HG03097 (cell line): ENCODE data around the gene DGKK.
"Not testable (repeated sequence)": the region's sequence is repeated elsewhere in the genome, so short reads cannot be mapped to it uniquely, and the experiment has no call there.

Experiments used
- ATAC-seq: cut with Tn5 transposase; IDR thresholded peaks from one replicate; pipeline ENCODE4 v1.9.1; 2021; ENCODE audit not compliant: unreplicated experiment, low FRiP score

Gene DGKK

GRCh38 chrX:50432829-50433289, 37.8 kb downstream of the DGKK start:
- no peak for ATAC-seq

DNA sequence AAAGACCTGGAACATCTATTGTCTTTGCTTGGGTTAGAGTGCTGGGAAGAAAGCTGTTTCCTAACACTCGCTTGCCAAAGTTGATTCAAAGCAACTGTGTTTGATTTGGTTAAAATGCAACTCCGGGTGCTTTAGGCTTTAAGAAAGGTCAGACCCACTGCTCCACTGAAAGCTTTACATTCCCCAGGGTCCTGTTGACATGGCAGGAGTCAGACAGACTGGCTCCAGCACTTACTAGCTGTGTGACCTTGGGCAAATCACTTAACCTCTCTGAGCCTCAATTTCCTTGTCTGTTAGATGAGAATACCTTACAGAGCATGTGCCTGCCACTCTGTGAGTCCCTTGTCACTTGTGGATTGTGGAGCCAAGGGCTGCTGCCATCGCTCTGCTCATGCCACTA, 39.0 kb downstream of the DGKK start:
- no peak for ATAC-seq

GRCh38 chrX:50430917-50431575, 39.6 kb downstream of the DGKK start:
- no peak for ATAC-seq

GRCh38 chrX:50428174-50428573, 42.5 kb downstream of the DGKK start:
- no peak for ATAC-seq

GRCh38 chrX:50407976-50408375, 62.6 kb downstream of the DGKK start:
- ATAC-seq, result no peak

DNA sequence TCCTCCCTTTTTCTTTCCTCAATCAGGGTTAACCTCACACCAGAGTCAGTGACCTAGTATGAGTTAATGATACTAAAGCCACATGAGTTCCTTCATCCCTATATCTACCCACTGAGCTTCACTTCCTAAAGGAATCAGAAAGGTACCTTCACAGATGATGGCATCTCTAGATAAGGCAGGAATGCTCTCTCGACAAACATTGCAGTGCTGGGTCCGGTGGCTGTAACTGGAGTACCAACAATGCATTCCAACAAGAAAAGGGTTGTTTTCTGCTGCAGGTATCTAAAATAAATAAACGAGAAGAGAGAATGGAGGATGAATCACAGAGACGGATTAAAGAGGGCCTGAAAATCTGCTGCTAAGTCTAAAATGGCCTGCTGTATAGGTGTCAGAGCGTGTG, 66.7 kb downstream of the DGKK start:
- ATAC-seq, result no peak

- ATAC-seq, result no peak
Observed at GRCh38 chrX:50402886-50403285, 67.7 kb downstream of the DGKK start.

- ATAC-seq, result no peak
Observed at GRCh38 chrX:50393902-50394301, 76.7 kb downstream of the DGKK start.

GRCh38 chrX:50386520-50386919, 84.1 kb downstream of the DGKK start:
- ATAC-seq, result no peak

DNA sequence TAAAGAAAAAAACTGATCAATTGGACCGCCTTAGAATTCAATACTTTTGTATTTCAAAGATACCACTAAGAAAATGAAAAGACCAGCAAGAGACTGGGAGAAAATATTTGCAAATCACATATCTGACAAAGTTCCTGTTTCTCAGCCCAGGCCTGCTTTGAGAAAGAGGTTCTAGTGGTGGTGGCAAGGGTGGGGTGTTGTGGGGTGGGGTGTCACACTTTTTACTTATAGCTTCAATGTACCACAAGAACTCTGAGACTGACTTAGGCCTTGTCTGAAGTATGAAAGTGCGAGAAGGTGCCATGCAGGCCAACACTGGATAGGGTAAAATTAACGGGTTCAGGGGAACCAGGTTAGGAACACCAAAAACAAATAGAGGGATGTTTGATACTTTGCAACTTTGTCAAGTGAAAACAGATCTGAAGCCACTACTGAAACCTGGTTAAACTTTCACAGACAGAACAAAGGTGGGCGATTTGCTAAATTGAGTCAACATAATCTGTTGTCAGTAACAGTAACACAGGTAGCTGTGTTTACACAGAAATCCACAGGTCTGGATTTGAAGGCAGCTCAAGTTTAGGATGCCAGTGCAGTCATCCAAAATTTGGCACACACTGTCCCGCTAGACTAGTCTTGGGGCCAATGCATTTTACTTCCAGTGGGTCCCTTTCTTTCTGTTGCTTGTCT, 88.8 kb downstream of the DGKK start:
- ATAC-seq, result no peak

DNA sequence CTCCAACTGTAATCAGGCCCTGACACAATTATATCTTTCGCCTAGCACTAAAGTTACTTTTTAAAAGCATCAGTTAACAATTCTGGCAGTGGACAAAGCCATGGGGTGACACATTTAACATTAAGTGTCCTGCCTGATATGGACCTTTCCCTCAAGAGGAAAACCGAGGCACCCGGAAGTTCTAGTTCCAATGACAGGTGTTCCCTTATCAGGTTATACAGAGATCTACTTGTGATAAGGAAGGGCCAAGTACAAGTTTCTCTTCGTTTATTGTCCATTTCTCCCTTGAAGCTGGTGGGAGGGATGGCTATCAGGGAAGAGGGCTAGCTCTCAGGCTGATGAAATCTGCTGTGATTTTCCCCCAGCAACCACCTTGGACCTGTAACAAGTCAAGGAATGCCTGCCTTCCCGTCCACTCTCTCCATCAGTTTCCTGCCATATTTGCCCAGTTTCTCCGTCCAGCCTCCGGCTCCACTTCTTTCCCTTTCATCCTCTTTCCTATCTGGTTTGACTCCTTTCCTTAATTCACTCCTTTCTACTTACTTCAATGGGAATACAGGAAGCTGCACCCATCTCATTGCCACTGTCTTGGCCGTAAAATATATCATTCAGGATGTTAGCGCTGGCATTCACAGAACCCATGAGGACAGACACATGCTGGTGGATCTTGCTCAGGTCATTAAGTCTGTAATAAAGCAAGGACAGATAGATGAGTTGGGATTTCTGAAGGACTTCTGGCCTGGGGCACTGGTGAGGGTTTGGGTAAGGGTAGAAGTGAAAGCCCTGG, 95.0 kb downstream of the DGKK start:
- ATAC-seq, result no peak

- no peak for ATAC-seq
Observed at GRCh38 chrX:50372966-50373365, 97.7 kb downstream of the DGKK start.

DNA sequence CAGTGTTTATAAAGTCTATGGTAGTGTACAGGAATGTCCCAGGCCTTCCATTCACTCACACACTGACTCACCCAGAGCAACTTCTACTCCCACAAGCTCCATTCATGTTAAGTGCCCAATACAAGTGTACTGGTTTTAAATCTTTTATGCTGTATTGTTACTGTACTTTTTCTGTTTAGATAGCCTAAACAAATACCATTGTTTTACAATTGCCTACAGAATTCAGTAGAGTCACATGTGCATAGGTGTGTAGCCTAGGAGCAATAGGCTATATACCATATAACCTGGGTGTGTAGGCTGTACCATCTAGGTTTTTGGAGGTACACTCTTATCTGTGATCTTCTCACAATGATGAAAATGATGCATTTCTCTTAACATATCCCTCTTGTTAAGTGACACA, 126.7 kb downstream of the DGKK start:
- ATAC-seq, result no peak

DNA sequence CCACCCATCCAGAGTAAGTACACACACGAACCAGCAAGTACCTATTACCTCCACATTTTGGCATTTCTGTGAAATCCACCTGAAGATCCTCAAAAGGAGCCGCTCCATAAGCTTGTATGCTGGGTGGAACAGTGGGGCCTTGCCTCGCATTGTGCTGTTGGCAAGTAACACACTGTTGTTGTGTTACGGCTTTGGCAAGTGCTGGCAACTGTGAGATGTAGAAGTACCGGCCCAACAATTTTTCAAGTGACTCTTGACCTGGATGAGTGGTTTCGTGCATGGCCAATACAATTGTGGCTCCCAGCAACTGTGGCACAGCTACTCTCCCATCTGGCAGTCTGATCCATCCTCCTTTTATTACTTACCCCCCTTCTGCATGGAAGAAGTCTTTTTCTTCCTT, 137.3 kb downstream of the DGKK start:
- ATAC-seq, result no peak

GRCh38 chrX:50332668-50333067, 138.0 kb downstream of the DGKK start:
- ATAC-seq, result not testable (repeated sequence)

DNA sequence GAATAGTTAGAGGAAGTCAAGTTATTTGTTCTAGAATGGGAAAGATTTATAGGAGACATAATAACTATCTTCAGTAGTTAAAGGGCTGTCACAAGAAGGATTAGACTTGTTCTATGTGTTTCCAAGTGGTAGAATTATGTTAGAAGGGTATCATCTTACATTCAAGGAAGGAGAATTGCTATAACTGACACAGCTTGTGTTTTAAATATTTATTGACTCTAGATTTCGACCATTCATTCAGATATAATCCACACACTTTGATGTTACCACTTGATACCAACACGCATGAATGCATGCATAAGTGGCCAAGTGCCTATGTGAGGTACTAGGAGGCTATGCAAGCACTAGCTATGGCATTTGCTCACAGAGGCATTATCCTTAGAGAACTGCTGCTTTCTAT, 143.4 kb downstream of the DGKK start:
- ATAC-seq, result no peak
